AG09309 (cell line): Measurements from ENCODE around the gene CD74.

Source experiments
- DNase-seq: peaks from one replicate; pipeline ENCODE4 v3.0.0-alpha.2; 2010; ENCODE audit warnings: low read depth
- H3K4me3 ChIP-seq: 2 replicates; pipeline ENCODE4 v1.5.1; 2011; ENCODE audit warnings: mild to moderate bottlenecking, low read depth, low read length, moderate library complexity; ENCODE audit not compliant: control insufficient read depth
- TF ChIP-seq, protein P1 (sequence below): IDR thresholded peaks from 2 replicates; pipeline ENCODE4 v1.5.1; 2011; ENCODE audit warnings: mild to moderate bottlenecking, low read depth, low read length, inconsistent platforms; ENCODE audit not compliant: insufficient read depth, control insufficient read depth; ENCODE audit errors: missing control alignments

Gene CD74

DNA sequence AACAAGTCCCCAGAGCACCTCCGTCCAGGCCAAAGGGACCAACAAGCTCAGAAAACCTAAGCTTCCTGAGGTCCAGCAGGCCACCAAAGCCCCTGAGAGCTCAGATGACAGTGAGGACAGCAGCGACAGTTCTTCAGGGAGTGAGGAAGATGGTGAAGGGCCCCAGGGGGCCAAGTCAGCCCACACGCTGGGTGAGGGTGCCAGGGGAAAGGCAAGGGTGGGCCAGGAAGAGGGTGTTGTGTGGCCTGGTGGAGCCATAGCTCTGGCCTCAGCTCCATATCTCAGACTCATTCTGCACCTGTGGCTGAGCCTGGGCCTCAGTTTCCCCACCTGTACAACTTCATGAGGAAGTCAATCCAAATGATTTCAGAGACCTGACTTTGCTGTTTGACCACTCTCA lies 20.7 kb downstream of the CD74 start:
- DNase-seq: no peak
- TF ChIP-seq, protein P1, sequence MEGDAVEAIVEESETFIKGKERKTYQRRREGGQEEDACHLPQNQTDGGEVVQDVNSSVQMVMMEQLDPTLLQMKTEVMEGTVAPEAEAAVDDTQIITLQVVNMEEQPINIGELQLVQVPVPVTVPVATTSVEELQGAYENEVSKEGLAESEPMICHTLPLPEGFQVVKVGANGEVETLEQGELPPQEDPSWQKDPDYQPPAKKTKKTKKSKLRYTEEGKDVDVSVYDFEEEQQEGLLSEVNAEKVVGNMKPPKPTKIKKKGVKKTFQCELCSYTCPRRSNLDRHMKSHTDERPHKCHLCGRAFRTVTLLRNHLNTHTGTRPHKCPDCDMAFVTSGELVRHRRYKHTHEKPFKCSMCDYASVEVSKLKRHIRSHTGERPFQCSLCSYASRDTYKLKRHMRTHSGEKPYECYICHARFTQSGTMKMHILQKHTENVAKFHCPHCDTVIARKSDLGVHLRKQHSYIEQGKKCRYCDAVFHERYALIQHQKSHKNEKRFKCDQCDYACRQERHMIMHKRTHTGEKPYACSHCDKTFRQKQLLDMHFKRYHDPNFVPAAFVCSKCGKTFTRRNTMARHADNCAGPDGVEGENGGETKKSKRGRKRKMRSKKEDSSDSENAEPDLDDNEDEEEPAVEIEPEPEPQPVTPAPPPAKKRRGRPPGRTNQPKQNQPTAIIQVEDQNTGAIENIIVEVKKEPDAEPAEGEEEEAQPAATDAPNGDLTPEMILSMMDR: no peak
- H3K4me3 ChIP-seq: no peak overlapping the region

DNA sequence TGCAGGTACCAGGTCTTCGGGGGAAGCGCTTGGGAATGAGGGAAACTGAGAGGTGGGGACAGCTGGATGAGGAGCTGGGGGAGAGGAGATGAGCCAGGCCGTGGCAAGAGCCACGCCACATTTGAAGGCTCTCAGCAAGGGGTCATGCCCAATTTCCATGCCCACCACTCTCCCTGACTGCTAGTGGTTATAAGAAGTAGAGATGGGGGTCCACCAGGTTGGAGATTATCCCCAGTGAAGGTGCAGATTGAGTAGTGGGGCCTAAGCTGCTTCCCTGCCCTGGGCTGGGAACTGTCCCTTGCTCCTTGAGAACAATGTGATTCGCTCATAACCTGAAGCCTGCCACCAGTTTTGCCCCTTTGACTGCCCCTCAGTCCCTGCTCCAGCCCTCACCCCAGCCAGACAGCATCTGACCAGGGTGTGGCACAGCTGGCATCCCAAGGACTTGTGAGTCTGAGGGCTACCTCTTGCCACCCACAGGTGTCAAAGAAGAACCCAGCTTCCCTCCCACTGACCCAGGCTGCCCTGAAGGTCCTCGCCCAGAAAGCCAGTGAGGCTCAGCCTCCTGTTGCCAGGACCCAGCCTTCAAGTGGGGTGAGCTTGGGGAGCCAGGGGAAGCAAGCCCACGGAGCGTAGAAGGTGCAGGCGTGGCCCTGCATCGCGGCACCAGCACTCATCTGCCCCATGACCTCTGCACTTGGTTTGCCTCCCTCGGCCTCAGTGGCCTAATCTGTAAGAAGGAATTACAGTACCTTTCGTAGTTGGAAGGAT lies 21.5 kb downstream of the CD74 start:
- TF ChIP-seq, protein P1: no peak
- no peak for DNase-seq
- H3K4me3 ChIP-seq: no peak overlapping the region

DNA sequence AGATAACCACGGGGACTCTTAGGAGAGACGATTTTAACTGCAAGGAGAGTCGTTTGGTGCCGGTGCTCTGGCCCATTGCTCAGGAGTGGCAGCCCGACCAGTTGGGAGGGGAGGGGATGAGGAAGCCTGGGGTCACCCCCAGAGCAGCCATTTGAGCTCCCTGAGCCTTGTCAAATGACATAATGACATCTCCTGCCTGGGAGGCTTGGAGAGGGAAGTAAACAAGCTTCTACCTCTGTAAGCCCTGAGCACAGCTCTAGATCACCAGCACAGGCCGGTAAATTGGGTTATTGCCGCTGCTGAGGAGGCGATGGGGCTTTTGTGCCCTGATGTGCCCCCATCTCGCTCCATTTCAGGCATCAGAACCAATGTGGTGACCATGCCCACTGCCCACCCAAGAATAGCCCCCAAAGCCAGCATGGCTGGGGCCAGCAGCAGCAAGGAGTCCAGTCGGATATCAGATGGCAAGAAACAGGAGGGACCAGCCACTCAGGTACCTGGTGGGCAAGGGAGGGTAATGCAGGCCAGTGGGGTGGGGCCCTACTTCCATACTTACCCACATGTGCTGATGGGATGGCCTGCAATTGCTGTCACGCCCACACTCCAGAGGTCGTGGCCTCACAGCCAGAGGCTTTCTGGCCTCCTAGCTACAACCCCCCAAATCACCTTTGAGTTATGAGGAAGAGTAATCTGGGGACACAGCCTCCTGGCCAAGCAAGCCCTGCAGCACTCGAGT lies 23.0 kb downstream of the CD74 start:
- no peak for DNase-seq
- no peak overlapping the region for H3K4me3 ChIP-seq
- TF ChIP-seq, protein P1: no peak

DNA sequence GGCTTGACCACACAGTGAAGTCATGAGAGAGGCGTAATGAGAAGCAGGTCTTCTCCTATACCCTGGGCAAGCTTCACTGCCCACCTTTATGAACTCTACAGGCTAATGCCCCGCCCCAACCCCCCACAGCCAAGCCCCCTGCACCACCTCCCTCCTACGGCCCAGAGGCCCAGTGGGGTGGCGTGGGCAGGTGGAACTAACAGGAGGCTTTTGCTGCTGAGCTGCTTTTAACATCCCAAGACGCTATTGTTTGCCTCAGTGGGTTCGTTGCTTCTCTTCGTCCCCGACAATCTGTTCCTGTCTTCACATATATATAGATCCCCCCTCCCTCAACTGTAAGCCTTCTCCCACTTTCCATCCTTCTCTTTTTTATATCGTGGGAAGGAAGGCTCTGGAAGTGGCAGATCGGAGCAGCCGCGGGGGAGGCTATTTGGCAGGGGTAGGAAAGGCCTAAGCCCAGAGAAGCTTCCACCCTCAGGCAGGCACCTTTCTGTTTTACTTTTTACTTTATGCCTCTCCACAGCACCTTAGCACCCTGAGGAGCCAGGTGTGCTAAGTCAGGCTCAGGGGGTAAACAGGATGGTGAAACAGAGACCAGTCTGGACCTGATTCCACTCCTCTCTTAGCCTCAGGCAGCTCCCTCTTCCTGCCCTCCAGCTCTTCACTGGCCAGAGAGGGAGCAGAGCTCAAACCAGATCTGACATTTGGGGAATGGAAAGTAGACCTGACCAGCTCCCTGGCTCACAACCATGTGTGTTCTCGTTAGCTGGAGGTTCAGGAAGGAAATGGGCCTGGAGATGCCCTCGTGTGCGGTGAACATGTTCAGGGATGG lies 26.5 kb downstream of the CD74 start:
- TF ChIP-seq, protein P1: no peak
- H3K4me3 ChIP-seq: no peak overlapping the region
- DNase-seq: no peak

DNA sequence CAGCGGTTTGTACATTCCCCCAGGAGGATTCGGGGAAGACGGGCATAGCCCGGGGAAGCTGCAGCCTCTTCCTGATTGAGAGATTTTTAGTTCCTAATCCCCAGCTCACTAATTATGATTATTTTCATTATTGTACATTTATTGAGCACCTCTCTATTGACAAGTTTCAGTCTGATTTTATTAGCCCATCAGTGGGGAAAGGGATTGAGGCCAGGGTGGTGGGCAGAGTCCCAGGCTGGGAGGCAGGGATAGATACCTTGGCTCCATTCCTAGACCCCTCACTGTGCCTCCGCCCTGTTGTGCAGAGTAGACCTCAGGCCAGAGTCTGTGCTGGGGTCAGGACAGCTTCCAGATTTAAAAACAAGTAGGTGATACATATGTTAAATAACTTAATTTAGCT lies 28.0 kb downstream of the CD74 start:
- DNase-seq: no peak
- TF ChIP-seq, protein P1: no peak
- H3K4me3 ChIP-seq: no peak overlapping the region

DNA sequence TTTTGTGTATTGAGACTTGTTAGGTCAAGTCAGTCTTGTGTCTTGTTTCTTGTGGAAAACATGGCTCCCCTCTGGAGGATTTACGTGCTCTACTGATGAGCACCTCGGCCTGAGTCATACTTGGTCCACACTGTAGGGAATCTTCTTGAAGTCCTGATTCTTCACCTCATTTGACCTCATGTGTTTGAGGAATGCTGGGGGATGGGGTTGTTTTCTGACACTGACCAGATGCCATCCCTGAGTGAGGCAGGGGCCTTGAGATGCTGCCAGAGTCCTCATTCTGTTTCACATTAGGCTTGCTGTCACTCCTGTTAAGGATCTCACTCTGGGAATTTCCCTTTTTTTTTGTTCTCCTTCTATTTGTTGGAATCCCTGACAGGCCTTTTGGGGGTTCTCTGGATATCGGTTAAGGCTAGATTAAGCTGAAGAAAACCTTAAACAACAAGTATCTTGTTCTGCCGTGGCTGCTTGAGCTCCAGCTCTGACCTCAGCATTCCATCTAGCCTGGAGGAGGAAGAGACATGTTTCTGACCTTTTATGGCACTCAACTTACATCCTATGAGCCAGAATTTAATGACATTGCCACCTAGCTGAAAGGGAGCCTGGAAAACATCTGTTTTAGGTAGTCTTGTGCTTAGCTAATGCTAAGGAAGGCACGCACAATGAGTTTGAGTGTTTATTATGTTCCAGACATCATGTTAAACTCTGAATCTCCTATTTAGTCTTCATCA lies 34.6 kb downstream of the CD74 start:
- DNase-seq: peak; percentile 68
- TF ChIP-seq, protein P1: no peak
- H3K4me3 ChIP-seq: no peak overlapping the region
